HUES48 (cell line): Measurements from ENCODE around the gene LAMB1.
"Not testable (repeated sequence)": the region's sequence is repeated elsewhere in the genome, so short reads cannot be mapped to it uniquely, and the experiment has no call there.

Experiments
- H3K27ac ChIP-seq: one replicate; pipeline ENCODE4 v1.7.0; 2013; ENCODE audit warnings: low read depth, low read length, inconsistent platforms
- H3K27me3 ChIP-seq: 2 replicates; pipeline ENCODE4 v1.6.1; 2013; ENCODE audit warnings: mild to moderate bottlenecking, low read length; ENCODE audit not compliant: control insufficient read depth, insufficient read depth
- H3K36me3 ChIP-seq: 2 replicates; pipeline ENCODE4 v1.6.1; 2013; ENCODE audit warnings: low read length; ENCODE audit not compliant: control insufficient read depth, insufficient read depth
- H3K4me1 ChIP-seq: 2 replicates; pipeline ENCODE4 v1.6.1; 2013; ENCODE audit warnings: mild to moderate bottlenecking, low read length; ENCODE audit not compliant: control insufficient read depth, insufficient read depth
- H3K4me3 ChIP-seq: 2 replicates; pipeline ENCODE4 v1.5.1; 2013; ENCODE audit warnings: mild to moderate bottlenecking, low read depth, low read length
- H3K9ac ChIP-seq: 2 replicates; pipeline ENCODE4 v1.6.1; 2013; ENCODE audit warnings: mild to moderate bottlenecking, low read depth, low read length, moderate library complexity
- H3K9me3 ChIP-seq: 2 replicates; pipeline ENCODE4 v1.6.1; 2013; ENCODE audit warnings: low read length; ENCODE audit not compliant: control insufficient read depth, insufficient read depth

LAMB1 gene

GRCh38 chr7:107913851-107914250 is 89.1 kb downstream of the LAMB1 start:
- H3K36me3 ChIP-seq = peaks cover 87% of the 10 kb centered on the region
- H3K4me3 ChIP-seq = no peak overlapping the region
- H3K9me3 ChIP-seq = no peaks in the 10 kb centered on the region
- H3K27me3 ChIP-seq = no peaks in the 10 kb centered on the region
- H3K4me1 ChIP-seq = peaks cover 2% of the 10 kb centered on the region; the same call in 1 of the 2 replicates
- no peak overlapping the region for H3K9ac ChIP-seq
- no peak overlapping the region for H3K27ac ChIP-seq

GRCh38 chr7:107911981-107912380 is 91.0 kb downstream of the LAMB1 start:
- Histone ChIP-seq H3K36me3 (peaks cover 85% of the 10 kb centered on the region), H3K9me3 (no peaks in the 10 kb centered on the region)

GRCh38 chr7:107909445-107909844 is 93.5 kb downstream of the LAMB1 start:
- Histone ChIP-seq H3K9me3 (no peaks in the 10 kb centered on the region), H3K27me3 (no peaks in the 10 kb centered on the region), H3K36me3 (peaks cover 85% of the 10 kb centered on the region), H3K4me3 (no peak overlapping the region), H3K9ac (no peak overlapping the region), H3K27ac (no peak overlapping the region), H3K4me1 (peaks cover 2% of the 10 kb centered on the region; the same call in 1 of the 2 replicates)

More at GRCh38 chr7:107911981-107912380, 91.0 kb downstream of the LAMB1 start:
- Histone ChIP-seq H3K27ac (no peak overlapping the region), H3K4me1 (peaks cover 2% of the 10 kb centered on the region; the same call in 1 of the 2 replicates), H3K4me3 (no peak overlapping the region), H3K27me3 (no peaks in the 10 kb centered on the region), H3K9ac (no peak overlapping the region)

- no peaks in the 10 kb centered on the region for H3K9me3 ChIP-seq
- H3K4me3 ChIP-seq = no peak overlapping the region
- peaks cover 96% of the 10 kb centered on the region for H3K36me3 ChIP-seq
- H3K27ac ChIP-seq = no peak overlapping the region
- no peaks in the 10 kb centered on the region for H3K4me1 ChIP-seq
- no peak overlapping the region for H3K9ac ChIP-seq
- no peaks in the 10 kb centered on the region for H3K27me3 ChIP-seq
These were observed 95.2 kb downstream of the LAMB1 start for GRCh38 chr7:107907790-107908189.

GRCh38 chr7:107902381-107902780 is 100.6 kb downstream of the LAMB1 start:
- no peaks in the 10 kb centered on the region for H3K9me3 ChIP-seq

GRCh38 chr7:107900496-107901015 is 102.4 kb downstream of the LAMB1 start:
- H3K4me1 ChIP-seq = peaks cover 12% of the 10 kb centered on the region
- H3K36me3 ChIP-seq = peaks cover 55% of the 10 kb centered on the region

More at GRCh38 chr7:107902381-107902780, 100.6 kb downstream of the LAMB1 start:
- H3K27ac ChIP-seq = peak overlapping the region; percentile 26
- peaks cover 12% of the 10 kb centered on the region for H3K4me1 ChIP-seq
- H3K9ac ChIP-seq = no peak overlapping the region
- H3K4me3 ChIP-seq = no peak overlapping the region
- H3K27me3 ChIP-seq = no peaks in the 10 kb centered on the region
- H3K36me3 ChIP-seq = peaks cover 63% of the 10 kb centered on the region

GRCh38 chr7:107898997-107899594 is 103.9 kb downstream of the LAMB1 start:
- Histone ChIP-seq H3K9ac (no peak overlapping the region), H3K4me3 (no peak overlapping the region), H3K27me3 (no peaks in the 10 kb centered on the region), H3K36me3 (peaks cover 55% of the 10 kb centered on the region), H3K27ac (no peak overlapping the region), H3K9me3 (no peaks in the 10 kb centered on the region), H3K4me1 (peaks cover 12% of the 10 kb centered on the region)

More at GRCh38 chr7:107900496-107901015, 102.4 kb downstream of the LAMB1 start:
- H3K27me3 ChIP-seq = no peaks in the 10 kb centered on the region
- H3K4me3 ChIP-seq = no peak overlapping the region
- no peak overlapping the region for H3K27ac ChIP-seq
- no peaks in the 10 kb centered on the region for H3K9me3 ChIP-seq
- no peak overlapping the region for H3K9ac ChIP-seq

- Histone ChIP-seq H3K36me3 (peaks cover 39% of the 10 kb centered on the region), H3K4me1 (peaks cover 12% of the 10 kb centered on the region), H3K4me3 (peak overlapping the region; percentile 96; the same call in 1 of the 2 replicates)
- H3K27me3 ChIP-seq, H3K9me3 ChIP-seq, H3K27ac ChIP-seq, H3K9ac ChIP-seq: not testable (repeated sequence)
These were observed 110.6 kb downstream of the LAMB1 start for GRCh38 chr7:107892367-107892741.

GRCh38 chr7:107891636-107892366 is 111.2 kb downstream of the LAMB1 start:
- peak overlapping the region; percentile 87 for H3K9ac ChIP-seq

GRCh38 chr7:107890962-107891635 is 111.9 kb downstream of the LAMB1 start, which contains the start of gene DLD:
TSS of gene DLD (plus strand) at chr7:107891183. CDS start at chr7:107891251, 68 bp downstream.
- Histone ChIP-seq H3K27ac (peak within 1 kb of the TSS; percentile 89), H3K9me3 (no peaks in the 10 kb centered on the region), H3K27me3 (no peaks in the 10 kb centered on the region), H3K4me3 (peak within 1 kb of the TSS; percentile 96), H3K9ac (peak within 1 kb of the TSS; percentile 87), H3K36me3 (peaks cover 34% of the 10 kb centered on the region), H3K4me1 (peaks cover 12% of the 10 kb centered on the region)

More at GRCh38 chr7:107891636-107892366, 111.2 kb downstream of the LAMB1 start:
- Histone ChIP-seq H3K4me1 (peaks cover 12% of the 10 kb centered on the region), H3K9me3 (no peaks in the 10 kb centered on the region), H3K36me3 (peaks cover 39% of the 10 kb centered on the region), H3K27me3 (no peaks in the 10 kb centered on the region), H3K27ac (peak overlapping the region; percentile 89), H3K4me3 (peak overlapping the region; percentile 96)
